CD8-positive, alpha-beta memory T cell (primary cell): ENCODE results near the gene FAM221B. TPM values are rescaled to one million over a fixed set of nuclear protein-coding genes. Genes with fewer than 3 reads are reported as not detected.

Source experiments
- CTCF ChIA-PET: fragments of 350-600 bp; sonication (Branson Sonifier 250); formaldehyde crosslinking; loops from one replicate; lab custom pipeline; 2021; ENCODE audit warnings: antibody characterized with exemption; lab: Charles Lee
- POLR2A ChIA-PET: fragments of 350-600 bp; sonication (Branson Sonifier 250); formaldehyde crosslinking; loops from one replicate; lab custom pipeline; 2021; ENCODE audit warnings: antibody characterized with exemption; lab: Charles Lee
- DNase-seq, 5 donors: peaks; one replicate each; pipeline versions ENCODE4 v3.0.0 to v3.0.0-alpha.2; 2020 to 2022; ENCODE audit warnings: mixed read lengths in 1 of 5
- H3K27ac ChIP-seq: one replicate; pipeline ENCODE4 v1.7.0; 2013; ENCODE audit warnings: low read depth, mild to moderate bottlenecking, low read length, moderate library complexity
- H3K27me3 ChIP-seq: 2 replicates; pipeline ENCODE4 v1.7.0; 2013; ENCODE audit warnings: low read length, mild to moderate bottlenecking; ENCODE audit not compliant: insufficient read depth, poor library complexity, severe bottlenecking
- H3K36me3 ChIP-seq: 2 replicates; pipeline ENCODE4 v1.7.0; 2013; ENCODE audit warnings: mild to moderate bottlenecking, low read length, moderate library complexity; ENCODE audit not compliant: insufficient read depth
- H3K4me1 ChIP-seq: 2 replicates; pipeline ENCODE4 v1.7.0; 2013; ENCODE audit warnings: mild to moderate bottlenecking, low read length, moderate library complexity; ENCODE audit not compliant: insufficient read depth
- H3K4me3 ChIP-seq: 2 replicates; pipeline ENCODE4 v1.7.0; 2013; ENCODE audit warnings: mild to moderate bottlenecking, low read length
- H3K9me3 ChIP-seq: 2 replicates; pipeline ENCODE4 v1.7.0; 2013; ENCODE audit warnings: mild to moderate bottlenecking, low read length
- H3K27ac Mint-ChIP-seq, 8 donors: one replicate each; pipeline ENCODE4 v1.8.0; 2020 to 2021; ENCODE audit warnings: mixed read lengths in 8 of 8, mild to moderate bottlenecking in 6 of 8, inconsistent platforms in 3 of 8, moderate library complexity in 3 of 8
- H3K27me3 Mint-ChIP-seq, 2 donors: one replicate each; pipeline ENCODE4 v1.8.0; 2020 to 2021; ENCODE audit warnings: mixed read lengths in 2 of 2, mild to moderate bottlenecking in 1 of 2, moderate library complexity in 1 of 2
- H3K36me3 Mint-ChIP-seq, 3 donors: one replicate each; pipeline ENCODE4 v1.8.0; 2020 to 2021; ENCODE audit warnings: mixed read lengths in 3 of 3, inconsistent platforms in 1 of 3, mild to moderate bottlenecking in 1 of 3
- H3K4me1 Mint-ChIP-seq, 3 donors: one replicate each; pipeline ENCODE4 v1.8.0; 2020 to 2021; ENCODE audit warnings: mixed read lengths in 3 of 3, inconsistent platforms in 1 of 3, mild to moderate bottlenecking in 1 of 3
- H3K4me3 Mint-ChIP-seq, 7 donors: one replicate each; pipeline ENCODE4 v1.8.0; 2020 to 2021; ENCODE audit warnings: mixed read lengths in 7 of 7, mild to moderate bottlenecking in 6 of 7, moderate library complexity in 4 of 7, inconsistent platforms in 2 of 7
- H3K9me3 Mint-ChIP-seq, 5 donors: one replicate each; pipeline ENCODE4 v1.8.0; 2020 to 2022; ENCODE audit warnings: mixed read lengths in 5 of 5, mild to moderate bottlenecking in 3 of 5, moderate library complexity in 2 of 5, inconsistent platforms in 1 of 5
- polyA plus RNA-seq: library from polyadenylated mRNA; unstranded; fragments of 300-500 nt; fragmentation: Illumina TruSeq; gene quantifications from one replicate; pipeline ENCODE4 v1.2.3, GENCODE V29; 2021
- total RNA-seq, 2 experiments: library from RNA; stranded (reverse); gene quantifications; one replicate each; pipeline ENCODE4 v1.2.3, GENCODE V29; 2021

FAM221B gene
- total and polyA plus RNA-seq, 3 experiments from 2014 or later: not detected

- Histone ChIP-seq H3K4me1 (peaks cover 14% of the 10 kb centered on the region), H3K36me3 (no peaks in the 10 kb centered on the region), H3K4me3 (no peak overlapping the region), H3K27ac (no peak overlapping the region), H3K9me3 (no peaks in the 10 kb centered on the region), H3K27me3 (no peaks in the 10 kb centered on the region)
- ChIA-PET POLR2A (no interaction called here), CTCF (interaction anchor here (1.5 to 3.3 kb wide), 4 partner anchors 8 to 35 kb away, joined by 5 to 18 read pairs (median 10); partner anchors contain the start of genes HINT2 and NPR2)
- Mint-ChIP-seq H3K9me3 (no peaks in the 10 kb centered on the region), H3K4me3 (peak overlapping the region in 6 of 7 donors; percentile 47 to 99 (median 91)), H3K36me3 (peaks cover 0 to 4% (median 0%) of the 10 kb centered on the region in 3 donors), H3K4me1 (peaks cover 22 to 35% (median 24%) of the 10 kb centered on the region in 3 donors), H3K27ac (peak overlapping the region in 4 of 8 donors; percentile 25 to 96 (median 66)), H3K27me3 (no peaks in the 10 kb centered on the region)
- DNase-seq: no peak
Measured at GRCh38 chr9:35827486-35827885, 1.0 kb downstream of the FAM221B start.

- peaks cover 14% of the 10 kb centered on the region for H3K4me1 ChIP-seq
- ChIA-PET POLR2A (interaction anchor here (0.6 kb wide), 1 partner anchor 82 kb away, joined by 3 read pairs; no protein-coding TSS in a partner anchor), CTCF (interaction anchor here (0.6 to 3.4 kb wide), 22 partner anchors 9 to 1943 kb away, joined by 3 to 18 read pairs (median 5); partner anchors contain the start of genes GBA2, HINT2, NPR2 and RGP1)
- no peaks in the 10 kb centered on the region for H3K9me3 Mint-ChIP-seq
- H3K27ac Mint-ChIP-seq: peak overlapping the region in 5 of 8 donors; percentile 21 to 85 (median 28)
- peak overlapping the region in 4 of 7 donors; percentile 55 to 69 (median 65) for H3K4me3 Mint-ChIP-seq
- H3K4me3 ChIP-seq: no peak overlapping the region
- no peaks in the 10 kb centered on the region for H3K36me3 ChIP-seq
- peak in 2 of 5 donors; percentile 45 to 58 for DNase-seq
- H3K27me3 ChIP-seq: no peaks in the 10 kb centered on the region
- no peaks in the 10 kb centered on the region for H3K9me3 ChIP-seq
- H3K36me3 Mint-ChIP-seq: peaks cover 0 to 4% (median 0%) of the 10 kb centered on the region in 3 donors
- H3K27ac ChIP-seq: no peak overlapping the region
- H3K4me1 Mint-ChIP-seq: peaks cover 22 to 31% (median 24%) of the 10 kb centered on the region in 3 donors
- no peaks in the 10 kb centered on the region for H3K27me3 Mint-ChIP-seq
Measured at GRCh38 chr9:35826071-35826701, 2.3 kb downstream of the FAM221B start.

- Histone ChIP-seq H3K4me1 (no peaks in the 10 kb centered on the region), H3K36me3 (no peaks in the 10 kb centered on the region), H3K27ac (no peak overlapping the region), H3K27me3 (no peaks in the 10 kb centered on the region), H3K4me3 (no peak overlapping the region), H3K9me3 (no peaks in the 10 kb centered on the region)
- Mint-ChIP-seq H3K4me1 (peaks cover 4 to 5% (median 5%) of the 10 kb centered on the region in 3 donors), H3K9me3 (no peaks in the 10 kb centered on the region), H3K27ac (no peak overlapping the region), H3K4me3 (no peak overlapping the region), H3K36me3 (no peaks in the 10 kb centered on the region), H3K27me3 (peaks cover 0 to under 1% of the 10 kb centered on the region in 2 donors)
- DNase-seq: no peak
- CTCF ChIA-PET: no interaction called here
- POLR2A ChIA-PET: interaction anchor here (1.0 kb wide), 1 partner anchor 11 kb away, joined by 3 read pairs; the partner anchor contains the start of gene SPAG8
Measured at GRCh38 chr9:35822926-35823325, 5.6 kb downstream of the FAM221B start.

DNA sequence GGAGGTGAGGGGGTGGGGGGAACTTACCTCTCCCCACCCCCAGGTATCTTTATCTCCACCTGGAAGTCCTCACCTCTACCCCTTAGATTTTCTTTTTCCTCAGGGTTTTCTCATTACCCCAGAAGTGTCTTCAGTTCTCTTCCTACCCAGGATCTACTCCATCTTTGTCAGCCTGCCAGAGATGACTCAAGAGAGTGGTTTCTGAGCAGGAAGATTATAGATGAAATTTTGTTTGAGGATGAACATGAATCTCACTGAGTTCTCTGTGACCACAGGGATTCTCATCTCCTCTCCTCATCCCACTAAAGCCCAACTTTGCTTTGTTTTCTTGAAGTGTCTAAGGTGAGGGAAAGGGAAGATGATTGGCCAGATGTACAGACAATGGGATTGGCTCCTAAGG, 8.5 kb downstream of the FAM221B start:
- Histone ChIP-seq H3K27ac (no peak overlapping the region), H3K36me3 (no peaks in the 10 kb centered on the region), H3K27me3 (no peaks in the 10 kb centered on the region), H3K9me3 (no peaks in the 10 kb centered on the region), H3K4me3 (no peak overlapping the region), H3K4me1 (no peaks in the 10 kb centered on the region)
- Mint-ChIP-seq H3K9me3 (no peaks in the 10 kb centered on the region), H3K4me1 (peaks cover 6 to 8% (median 7%) of the 10 kb centered on the region in 3 donors), H3K4me3 (peak overlapping the region in 1 of 7 donors; percentile 58), H3K27ac (no peak overlapping the region), H3K36me3 (peaks cover 0 to 5% (median 0%) of the 10 kb centered on the region in 3 donors), H3K27me3 (peaks cover 0 to 8% of the 10 kb centered on the region in 2 donors)
- ChIA-PET POLR2A (no interaction called here), CTCF (no interaction called here)
- DNase-seq: no peak

DNA sequence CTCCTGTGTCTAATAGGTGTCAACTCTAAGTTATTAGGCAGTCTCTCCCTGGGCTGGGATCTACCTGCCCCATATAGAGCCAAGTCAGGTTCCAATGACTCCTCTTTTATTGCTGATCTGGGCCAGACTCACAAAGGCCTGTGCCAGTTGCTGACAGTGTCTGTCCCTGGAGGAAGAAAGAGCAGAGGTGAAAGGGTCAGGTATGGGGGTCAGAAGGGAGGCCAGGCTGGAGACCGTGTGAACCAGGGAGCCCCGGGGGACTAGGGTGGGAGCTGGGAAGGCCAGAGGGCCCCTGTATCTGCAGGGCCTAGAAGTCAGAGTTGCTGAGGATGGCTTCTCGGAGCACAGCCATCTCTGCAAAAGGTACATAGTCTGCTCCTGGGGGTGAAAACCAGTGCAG, 10.2 kb downstream of the FAM221B start:
- H3K36me3 ChIP-seq: no peaks in the 10 kb centered on the region
- Mint-ChIP-seq H3K4me3 (peak overlapping the region in 3 of 7 donors; percentile 23 to 81 (median 72)), H3K36me3 (peaks cover 0 to 8% (median 0%) of the 10 kb centered on the region in 3 donors), H3K4me1 (peaks cover 16 to 20% (median 19%) of the 10 kb centered on the region in 3 donors), H3K9me3 (no peaks in the 10 kb centered on the region), H3K27ac (no peak overlapping the region), H3K27me3 (peaks cover 0 to 8% of the 10 kb centered on the region in 2 donors)
- CTCF ChIA-PET: no interaction called here
- no peak overlapping the region for H3K27ac ChIP-seq
- no peak for DNase-seq
- no peaks in the 10 kb centered on the region for H3K27me3 ChIP-seq
- no peaks in the 10 kb centered on the region for H3K9me3 ChIP-seq
- peaks cover 10% of the 10 kb centered on the region for H3K4me1 ChIP-seq
- POLR2A ChIA-PET: no interaction called here
- no peak overlapping the region for H3K4me3 ChIP-seq

GRCh38 chr9:35816708-35817107, 11.8 kb downstream of the FAM221B start:
- H3K4me1 Mint-ChIP-seq: peaks cover 31 to 37% (median 33%) of the 10 kb centered on the region in 3 donors
- no peak for DNase-seq
- Histone ChIP-seq H3K4me1 (peaks cover 22% of the 10 kb centered on the region), H3K36me3 (no peaks in the 10 kb centered on the region), H3K4me3 (no peak overlapping the region), H3K27ac (no peak overlapping the region), H3K27me3 (no peaks in the 10 kb centered on the region), H3K9me3 (no peaks in the 10 kb centered on the region)
- peaks cover 0 to 12% of the 10 kb centered on the region in 2 donors for H3K27me3 Mint-ChIP-seq
- CTCF ChIA-PET: interaction anchor here (1.0 to 1.8 kb wide), 3 partner anchors 9 to 60 kb away, joined by 3 to 10 read pairs (median 4); no protein-coding TSS in a partner anchor
- H3K27ac Mint-ChIP-seq: peak overlapping the region in 1 of 8 donors; percentile 40
- no peaks in the 10 kb centered on the region for H3K9me3 Mint-ChIP-seq
- peaks cover 0 to 10% (median 0%) of the 10 kb centered on the region in 3 donors for H3K36me3 Mint-ChIP-seq
- peak overlapping the region in 6 of 7 donors; percentile 41 to 96 (median 50) for H3K4me3 Mint-ChIP-seq
- POLR2A ChIA-PET: no interaction called here

- Mint-ChIP-seq H3K9me3 (no peaks in the 10 kb centered on the region), H3K27me3 (peaks cover 0 to 12% of the 10 kb centered on the region in 2 donors), H3K36me3 (peaks cover 0 to 10% (median 0%) of the 10 kb centered on the region in 3 donors), H3K4me3 (peak within 1 kb of the TSS; percentile 91 to 98 (median 96)), H3K4me1 (peaks cover 36 to 49% (median 43%) of the 10 kb centered on the region in 3 donors), H3K27ac (peak within 1 kb of the TSS; percentile 91 to 97 (median 96))
- peak; percentile 96 to 99 (median 96) for DNase-seq
- Histone ChIP-seq H3K4me3 (peak within 1 kb of the TSS; percentile 91), H3K4me1 (peaks cover 29% of the 10 kb centered on the region), H3K27ac (peak within 1 kb of the TSS; percentile 65), H3K36me3 (no peaks in the 10 kb centered on the region), H3K27me3 (no peaks in the 10 kb centered on the region), H3K9me3 (no peaks in the 10 kb centered on the region)
- CTCF ChIA-PET: interaction anchor here (1.0 to 1.8 kb wide), 10 partner anchors 10 to 211 kb away, joined by 3 to 16 read pairs (median 4); partner anchors contain the start of gene FAM221B
- POLR2A ChIA-PET: interaction anchor here (0.6 to 1.1 kb wide), 6 partner anchors 14 to 323 kb away, joined by 3 to 8 read pairs (median 4); partner anchors contain the start of genes CREB3, FAM221B, TLN1 and TMEM8B
Measured at GRCh38 chr9:35814841-35815543, 13.5 kb downstream of the FAM221B start, which contains the start of gene HINT2. HINT2 (minus strand) TSS chr9:35815042; CDS start chr9:35814979, 63 bp downstream.
